ENCODE data around the gene RCSD1. TPM values are rescaled to one million over a fixed set of nuclear protein-coding genes. Genes with fewer than 3 reads are reported as not detected.

The RCSD1 gene
- total and polyA plus RNA-seq, 2 of the 13 experiments (the other 11 are each of a cell fraction or from before 2014, with no cell fraction given): not detected

- TF ChIP-seq RNF219 (CRISPR knock-in tag; IDR thresholded peaks at IDR 0.05) (no peak; the same call in 1 of the 2 replicates), NBN (conservative IDR thresholded peaks at IDR 0.05) (no peak), MEF2D (CRISPR knock-in tag; IDR thresholded peaks at IDR 0.05) (no peak), ZBTB44 (CRISPR knock-in tag; IDR thresholded peaks at IDR 0.05) (no peak), TBL1XR1 (IDR thresholded peaks at IDR 0.05; ENCODE audit: borderline replicate concordance, low read length, partially characterized antibody) (no peak), FOSL2 (CRISPR knock-in tag; IDR thresholded peaks at IDR 0.05) (no peak), ZNF274 (CRISPR knock-in tag; IDR thresholded peaks at IDR 0.05) (peak; percentile 65; the same call in 1 of the 2 replicates), TAF15 (IDR thresholded peaks at IDR 0.05; ENCODE audit: low read depth, low read length, poor library complexity, severe bottlenecking) (no peak), RFXAP (CRISPR knock-in tag; IDR thresholded peaks at IDR 0.05; ENCODE audit: borderline replicate concordance) (no peak), ZNF33A (CRISPR knock-in tag; IDR thresholded peaks at IDR 0.05; ENCODE audit: borderline replicate concordance) (no peak), KLF13 (CRISPR knock-in tag; IDR thresholded peaks at IDR 0.05) (no peak), ELF4 (CRISPR knock-in tag; IDR thresholded peaks at IDR 0.05; ENCODE audit: borderline replicate concordance) (no peak), ATF3 (CRISPR knock-in tag; IDR thresholded peaks at IDR 0.05) (no peak), ZNF275 (CRISPR knock-in tag; IDR thresholded peaks at IDR 0.05; ENCODE audit: borderline replicate concordance) (no peak; the same call in 1 of the 2 replicates), ATF2 (CRISPR knock-in tag; IDR thresholded peaks at IDR 0.05) (no peak), HMG20A (CRISPR knock-in tag; IDR thresholded peaks at IDR 0.05; ENCODE audit: borderline replicate concordance) (no peak), ZNF776 (CRISPR knock-in tag; IDR thresholded peaks at IDR 0.05) (no peak), CEBPB (IDR thresholded peaks at IDR 0.05; ENCODE audit: borderline replicate concordance, low read depth, low read length) (no peak), ZNF567 (CRISPR knock-in tag; IDR thresholded peaks at IDR 0.05; ENCODE audit: borderline replicate concordance) (no peak), THAP8 (CRISPR knock-in tag; IDR thresholded peaks at IDR 0.05; ENCODE audit: borderline replicate concordance) (no peak)
These were observed 91.7 kb downstream of the RCSD1 start, which contains the start of gene MPZL1 (continued) for GRCh38 chr1:167721617-167722151.
